Stimulated activated CD4-positive, alpha-beta T cell treated with anti-CD3 and anti-CD28 coated beads, Interleukin-2, amount 100 ng/mL, for 48 hours (primary cell): Measurements from ENCODE around the gene MSH4.
"Not testable (repeated sequence)": the region's sequence is repeated elsewhere in the genome, so short reads cannot be mapped to it uniquely, and the experiment has no call there.

Experiments used
- DNase-seq, 2 donors: peaks; one replicate each; pipeline ENCODE4 v3.0.0-alpha.2; 2020

MSH4 gene

DNA sequence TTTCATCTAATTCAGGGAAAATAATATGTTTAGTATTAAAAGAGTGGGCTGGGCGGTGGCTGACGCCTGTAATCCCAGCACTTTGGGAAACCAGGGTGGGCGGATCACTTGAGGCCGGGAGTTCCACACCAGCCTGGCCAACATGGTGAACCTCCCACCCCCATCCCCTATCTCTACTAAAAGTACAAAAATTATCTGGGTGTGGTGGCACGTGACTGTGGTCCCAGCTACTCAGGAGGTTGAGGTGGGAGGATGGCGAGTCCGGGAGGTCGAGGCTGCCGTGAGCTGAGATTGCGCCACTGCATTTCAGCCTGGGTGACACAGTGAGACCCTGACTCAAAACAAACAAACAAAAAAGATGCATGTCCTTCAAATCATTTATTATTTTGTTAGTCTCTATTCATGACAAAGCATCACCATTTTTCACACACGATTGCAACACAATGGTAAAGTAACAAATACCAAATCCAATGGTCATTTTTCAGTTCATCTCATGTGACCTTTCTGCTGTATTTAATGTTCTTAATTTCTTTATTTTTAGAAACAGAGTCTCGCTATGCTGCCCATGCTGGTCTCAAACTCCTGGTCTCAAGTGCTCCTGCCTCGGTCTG is 1.0 kb downstream of the MSH4 start:
- DNase-seq, result peak in 1 of 2 donors; percentile 9

DNA sequence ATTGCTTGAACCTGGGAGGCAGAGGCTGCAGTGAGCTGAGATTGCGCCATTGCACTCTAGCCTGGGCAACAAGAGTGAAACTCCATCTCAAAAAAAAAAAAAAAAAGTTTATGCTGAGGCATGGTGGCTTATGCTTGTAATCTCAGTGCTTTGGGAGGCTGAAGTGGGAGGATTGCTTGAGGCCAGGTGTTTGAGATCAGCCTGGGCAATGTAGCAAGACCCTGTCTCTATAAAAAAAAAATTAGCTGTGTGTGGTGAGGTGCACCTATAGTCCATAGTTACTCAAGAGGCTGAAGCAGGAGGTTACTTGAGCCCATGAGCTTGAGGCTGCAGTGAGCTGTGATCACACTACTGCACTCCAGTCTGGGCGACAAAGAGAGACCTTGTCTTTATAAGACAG is 4.8 kb downstream of the MSH4 start:
- not testable (repeated sequence) for DNase-seq

DNA sequence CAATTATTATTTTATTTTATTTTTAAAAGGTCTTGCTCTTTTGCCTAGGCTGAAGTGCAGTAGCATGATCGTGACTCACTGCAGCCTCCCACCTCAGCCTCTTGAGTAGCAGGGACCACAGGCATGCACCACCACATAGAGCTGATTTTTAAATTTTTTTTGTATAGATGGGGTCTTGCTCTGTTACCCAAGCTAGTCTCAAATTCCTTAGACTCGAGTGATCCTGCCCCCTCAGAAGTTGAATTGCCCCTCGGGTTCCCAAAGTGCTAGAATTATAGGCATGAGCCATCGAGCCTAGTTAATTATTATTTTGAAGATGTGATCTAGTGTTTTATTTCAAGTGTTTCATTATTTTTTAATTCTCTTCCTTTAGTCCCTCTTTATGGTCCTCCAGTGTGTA is 12.2 kb downstream of the MSH4 start:
- no peak for DNase-seq

DNA sequence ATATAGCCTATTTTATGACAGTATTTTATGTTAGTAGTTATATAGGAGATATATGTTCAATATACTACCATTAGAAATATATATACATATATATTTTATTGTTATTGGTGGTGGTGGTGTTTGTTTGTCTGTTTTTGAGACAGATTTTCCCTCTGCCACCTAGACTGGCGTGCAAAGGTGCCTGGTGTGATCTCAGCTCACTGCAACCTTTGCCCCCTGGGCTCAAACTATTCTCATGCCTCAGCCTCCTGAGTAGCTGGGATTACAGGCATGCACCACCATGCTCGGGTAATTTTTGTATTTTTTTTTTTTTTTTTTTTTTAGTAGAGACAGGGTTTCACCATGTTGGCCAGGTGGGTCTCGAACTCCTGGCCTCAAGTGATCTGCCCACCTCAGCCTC is 13.4 kb downstream of the MSH4 start:
- not testable (repeated sequence) for DNase-seq

DNA sequence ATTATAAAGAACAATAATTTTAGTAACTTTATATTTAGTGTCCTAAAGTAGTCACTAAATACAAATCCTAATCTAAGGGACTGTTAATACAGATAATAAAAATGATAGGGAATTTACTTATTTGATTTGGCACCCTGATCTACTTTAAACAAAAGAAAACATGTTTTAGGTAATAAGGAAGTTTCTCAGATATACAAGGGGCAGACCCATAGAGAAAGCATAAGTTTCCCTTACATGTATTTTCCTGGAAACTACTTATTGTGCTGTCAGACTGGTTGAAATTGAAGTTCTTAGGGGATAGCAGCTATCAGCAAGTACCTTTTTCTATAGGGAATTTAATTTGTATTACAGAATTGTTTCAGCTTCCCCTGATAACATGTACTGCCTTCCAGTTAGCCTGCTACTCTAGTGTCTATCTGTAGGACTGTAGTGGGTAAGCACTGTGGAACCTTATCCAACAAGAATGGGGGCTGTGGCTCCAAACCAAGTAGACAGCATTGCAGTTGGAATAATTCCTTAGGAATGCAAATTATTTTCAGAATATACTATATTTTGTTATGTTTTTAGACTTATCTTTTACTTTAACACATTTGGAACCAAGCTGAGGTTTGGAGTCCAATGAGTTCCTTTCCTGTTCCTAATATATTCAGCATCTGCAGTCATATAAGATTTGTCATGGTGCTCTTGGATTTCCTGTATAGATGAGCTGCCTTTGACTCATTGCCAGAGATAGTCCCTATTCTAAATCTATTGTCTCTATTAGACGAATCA is 14.7 kb downstream of the MSH4 start:
- no peak for DNase-seq

DNA sequence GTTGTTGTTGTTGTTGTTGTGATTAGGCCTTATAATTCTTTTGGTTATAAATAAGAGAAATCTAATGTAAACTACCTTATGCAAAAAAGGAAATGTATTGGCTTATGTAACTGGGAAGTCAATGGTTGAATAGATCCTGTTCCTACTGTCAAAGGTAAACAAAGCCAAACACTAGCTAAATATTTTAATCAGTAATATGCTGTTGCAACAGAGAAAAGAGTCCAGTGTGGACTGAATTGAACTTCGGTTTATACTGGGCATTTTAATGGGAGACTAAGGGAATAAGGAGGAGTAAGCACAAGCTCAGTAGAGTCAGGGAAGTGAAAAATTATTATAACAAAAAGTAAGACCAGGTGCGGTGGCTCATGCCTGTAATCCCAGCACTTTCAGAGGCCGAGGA is 15.4 kb downstream of the MSH4 start:
- no peak for DNase-seq

DNA sequence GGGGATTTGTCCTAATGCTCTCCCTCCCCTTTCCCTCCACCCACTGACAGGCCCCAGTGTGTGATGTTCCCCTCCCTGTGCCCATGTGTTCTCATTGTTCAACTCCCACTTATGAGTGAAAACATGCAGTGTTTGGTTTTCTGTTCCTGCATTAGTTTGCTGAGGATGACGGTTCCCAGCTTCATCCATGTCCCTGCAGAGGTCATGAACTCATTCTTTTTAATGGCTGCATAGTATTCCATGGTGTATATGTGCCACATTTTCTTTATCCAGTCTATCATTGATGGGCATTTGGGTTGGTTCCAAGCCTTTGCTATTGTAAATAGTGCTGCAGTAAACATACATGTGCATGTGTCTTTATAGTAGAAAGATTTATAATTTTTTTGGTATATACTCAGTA is 26.9 kb downstream of the MSH4 start:
- DNase-seq, result not testable (repeated sequence)

DNA sequence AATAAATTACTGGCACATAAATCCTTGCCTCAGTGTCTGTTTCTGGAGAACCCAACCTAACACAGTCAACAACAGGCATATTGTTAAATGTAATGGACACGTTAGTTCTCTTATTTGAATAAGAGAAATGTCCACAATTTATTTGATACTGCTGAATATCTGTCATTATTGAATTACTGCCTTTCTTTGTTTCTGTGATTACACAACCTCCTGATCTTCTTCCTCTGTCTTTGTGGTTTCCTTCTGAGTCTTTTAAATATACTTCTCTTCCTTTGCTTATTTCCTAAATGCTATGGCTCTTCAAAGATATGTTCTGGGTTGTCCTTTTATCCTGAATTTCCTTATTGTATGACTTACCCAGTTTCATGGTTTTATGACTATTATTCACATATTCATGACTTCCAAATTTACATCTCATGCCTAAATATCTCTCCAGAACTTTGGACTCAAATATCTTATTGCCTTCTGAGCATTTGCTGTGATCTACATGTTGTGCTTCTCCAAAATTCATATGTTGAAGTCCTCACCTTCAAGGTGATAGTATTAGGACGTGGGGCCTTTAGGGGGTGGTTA is 39.9 kb downstream of the MSH4 start:
- DNase-seq, result no peak

DNA sequence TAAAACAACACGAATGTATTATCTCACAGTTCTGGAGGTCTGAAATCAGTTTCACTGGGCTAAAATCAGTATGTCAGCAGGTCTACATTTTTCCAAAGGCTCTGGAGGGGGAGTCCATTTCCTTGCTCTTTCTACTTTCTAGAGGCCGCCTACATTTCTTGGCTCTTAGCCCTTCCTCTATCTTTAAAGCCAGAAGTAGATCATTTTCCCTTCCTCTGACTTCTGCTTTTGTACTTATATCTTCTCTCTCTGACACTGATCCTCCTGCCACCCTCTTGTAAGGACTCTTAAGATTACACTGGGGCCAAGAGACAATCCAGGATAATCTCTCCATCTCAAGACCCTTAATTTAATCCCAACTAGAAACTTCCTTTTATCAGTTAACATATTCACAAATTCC is 41.4 kb downstream of the MSH4 start:
- DNase-seq, result no peak

DNA sequence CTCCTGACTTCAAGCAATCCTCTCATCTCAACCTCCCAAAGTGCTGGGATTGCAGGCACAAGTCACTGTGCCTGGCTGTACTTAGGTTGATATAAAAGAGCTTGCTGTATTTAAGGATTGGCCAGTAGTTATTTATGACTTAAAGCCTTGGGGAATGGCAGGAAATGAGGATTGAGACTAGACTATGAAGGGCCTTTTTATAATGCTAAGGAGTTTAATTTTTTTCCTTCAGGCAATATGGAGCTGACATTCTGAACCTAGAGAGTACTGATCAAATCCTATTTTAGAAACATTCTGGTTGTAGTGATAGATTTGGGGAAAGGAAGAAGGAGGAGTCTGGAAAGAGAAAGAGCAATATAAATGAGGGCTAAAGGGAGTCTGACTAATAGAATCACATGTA is 44.7 kb downstream of the MSH4 start:
- DNase-seq, result no peak

DNA sequence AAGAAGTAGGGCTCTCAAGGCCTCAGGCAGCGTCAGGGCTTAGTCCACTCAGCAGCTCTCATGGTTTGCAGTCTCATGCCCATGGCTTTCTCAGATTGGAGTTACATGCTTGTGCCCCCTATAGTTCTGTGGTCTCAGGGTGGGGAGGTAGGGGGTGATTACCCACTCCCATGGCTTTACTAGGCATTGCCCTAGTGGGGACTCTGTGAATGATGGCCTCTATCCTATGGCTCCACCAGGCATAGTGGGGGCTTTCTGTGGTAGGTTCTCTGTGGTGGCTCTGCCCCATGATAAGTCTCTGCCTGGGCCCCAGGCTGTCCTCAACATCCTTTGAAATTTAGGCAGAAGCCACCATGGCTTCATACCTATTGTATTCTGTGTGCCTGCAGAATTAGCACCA is 48.9 kb downstream of the MSH4 start:
- DNase-seq, result no peak

DNA sequence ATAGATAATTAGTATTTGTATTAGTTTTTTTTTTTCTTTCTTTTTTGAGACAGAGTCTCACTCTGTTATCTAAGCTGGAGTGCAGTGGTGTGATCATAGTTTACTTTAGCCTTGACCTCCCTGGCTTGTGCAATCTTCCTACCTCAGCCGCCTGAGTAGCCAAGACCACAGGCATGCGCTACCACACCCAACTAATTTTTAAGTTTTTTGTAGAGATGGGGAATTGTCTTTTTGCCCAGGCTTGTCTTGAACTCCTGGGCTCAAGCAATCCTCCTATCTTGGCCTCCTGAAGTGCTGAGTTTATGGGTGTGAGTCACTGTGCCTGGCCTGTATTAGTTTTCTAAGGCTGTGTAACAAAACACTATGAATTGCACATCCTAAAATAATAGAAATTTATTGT is 58.3 kb downstream of the MSH4 start:
- no peak for DNase-seq

DNA sequence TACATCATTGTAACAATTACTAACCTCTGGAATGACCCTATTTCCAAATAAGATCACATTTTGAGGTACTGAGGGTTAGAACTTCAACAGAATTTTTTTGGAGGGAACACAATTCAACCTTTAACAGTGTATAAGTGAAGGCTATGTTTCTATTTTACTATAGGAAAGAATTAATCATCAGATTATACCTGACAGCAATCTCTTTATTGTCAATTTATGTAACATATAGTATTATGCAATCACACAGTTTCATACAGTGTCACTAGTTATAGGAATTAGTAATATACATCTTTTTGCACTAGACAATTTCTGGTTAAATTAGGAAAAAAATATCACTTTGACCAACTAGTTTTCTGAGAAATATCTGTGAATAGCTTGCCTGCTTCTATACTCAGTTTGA is 59.1 kb downstream of the MSH4 start:
- no peak for DNase-seq

DNA sequence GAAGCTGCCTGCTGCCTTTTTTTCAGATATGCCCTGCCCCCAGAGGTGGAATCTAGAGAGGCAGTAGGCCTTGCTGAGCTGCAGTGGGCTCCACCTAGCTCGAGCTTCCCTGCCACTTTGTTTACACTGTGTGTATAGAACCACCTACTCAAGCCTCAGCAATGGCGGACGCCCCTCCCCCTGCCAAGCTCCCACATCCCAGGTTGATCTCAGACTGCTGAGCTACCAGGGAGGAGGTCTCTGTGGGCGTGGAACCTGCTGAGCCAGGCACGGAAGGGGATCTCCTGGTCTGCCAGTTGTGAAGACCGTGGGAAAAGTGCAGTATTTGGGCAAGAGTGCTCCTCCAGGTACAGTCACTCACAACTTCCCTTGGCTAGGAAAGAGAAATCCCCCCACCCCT is 65.1 kb downstream of the MSH4 start:
- DNase-seq, result no peak

DNA sequence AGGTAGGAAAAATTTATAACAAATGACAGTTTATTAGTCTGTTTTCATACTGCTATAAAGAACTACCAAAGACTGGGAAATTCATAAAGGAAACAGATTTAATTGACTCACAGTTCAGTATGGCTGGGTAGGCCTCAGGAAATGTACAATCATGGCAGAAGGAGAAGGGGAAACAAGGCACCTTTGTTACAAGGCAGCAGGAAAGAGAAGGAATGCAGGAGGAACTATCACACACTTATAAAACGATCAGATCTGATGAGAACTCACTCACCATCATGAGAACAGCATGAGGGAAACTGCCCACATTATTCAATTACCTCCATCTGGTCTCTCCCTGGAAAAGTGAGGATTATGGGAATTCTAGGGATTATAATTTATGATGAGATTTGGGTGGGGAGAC is 74.3 kb downstream of the MSH4 start:
- no peak for DNase-seq

DNA sequence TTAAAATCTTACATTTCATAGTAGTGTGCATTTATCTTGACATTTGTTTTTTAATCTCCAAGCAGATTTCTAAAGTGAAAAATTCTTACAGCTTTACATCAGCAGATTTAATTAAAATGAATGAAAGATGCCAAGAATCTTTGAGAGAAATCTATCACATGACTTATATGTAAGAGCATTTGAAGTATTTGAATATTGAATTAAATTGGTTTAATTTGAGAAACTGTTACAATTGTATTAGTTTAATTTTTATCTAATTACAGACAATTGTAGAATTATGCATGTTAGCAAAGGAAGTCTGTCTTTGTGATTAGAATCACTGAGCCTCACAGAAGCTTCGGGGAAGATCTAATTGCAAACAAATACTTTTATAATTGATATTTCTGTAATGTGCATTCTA is 83.3 kb downstream of the MSH4 start:
- DNase-seq, result no peak

DNA sequence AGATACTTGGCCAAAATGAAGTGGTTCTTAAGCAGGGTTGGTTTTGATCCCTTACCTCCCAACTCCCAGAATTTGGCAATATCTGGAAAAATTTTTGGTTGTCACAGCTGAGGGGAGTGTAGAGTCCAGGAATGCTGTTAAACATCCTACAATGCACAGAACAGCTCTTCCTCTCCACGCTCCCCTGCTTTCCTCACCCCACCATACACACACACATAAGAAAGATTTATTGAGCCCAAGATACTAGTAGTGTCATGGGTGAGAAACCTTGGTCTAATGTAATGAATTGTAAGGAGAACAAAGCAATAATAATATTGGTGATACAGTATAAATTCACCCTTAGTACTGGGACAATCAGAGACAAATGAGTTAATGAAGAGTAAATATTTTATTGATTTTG is 87.8 kb downstream of the MSH4 start:
- DNase-seq, result no peak

DNA sequence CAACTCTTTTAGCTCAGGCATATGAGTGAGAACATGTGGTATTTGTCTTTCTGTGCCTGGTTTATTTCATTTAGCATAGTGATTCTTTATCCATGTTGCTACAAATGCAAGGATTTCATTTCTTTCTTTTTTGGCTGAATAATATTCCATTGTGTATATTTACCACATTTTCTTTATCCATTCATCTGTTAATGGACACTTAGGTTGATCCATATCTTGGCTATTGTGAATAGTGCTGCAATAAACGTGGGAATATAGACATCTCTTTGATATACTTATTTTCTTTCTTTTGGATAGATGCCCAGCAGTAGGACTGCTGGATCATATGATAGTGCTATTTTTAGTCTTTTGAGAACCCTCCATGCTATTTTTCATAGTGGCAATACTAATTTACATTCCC is 104.7 kb downstream of the MSH4 start:
- no peak for DNase-seq

DNA sequence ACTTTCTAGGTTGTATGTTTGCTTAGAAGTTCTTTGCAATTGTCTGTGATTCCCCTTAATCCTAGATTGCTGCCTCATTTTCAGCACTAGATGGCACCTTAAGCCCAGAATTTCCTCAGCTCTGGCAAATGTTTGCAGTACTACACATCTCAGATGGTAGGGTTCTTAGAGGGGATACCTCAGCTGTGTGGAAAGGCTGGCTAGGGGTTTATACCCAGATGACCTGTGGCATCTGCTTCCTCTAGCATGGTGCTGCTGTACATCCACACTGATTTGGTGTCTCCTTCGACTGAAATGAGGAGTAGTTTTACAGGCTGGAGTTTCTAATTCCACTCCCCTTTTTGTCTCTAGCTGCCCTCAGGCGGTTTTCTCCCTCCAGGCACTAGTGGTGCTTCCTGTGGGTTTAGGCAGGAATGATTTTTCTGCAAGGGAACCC is 112.1 kb downstream of the MSH4 start:
- no peak for DNase-seq

DNA sequence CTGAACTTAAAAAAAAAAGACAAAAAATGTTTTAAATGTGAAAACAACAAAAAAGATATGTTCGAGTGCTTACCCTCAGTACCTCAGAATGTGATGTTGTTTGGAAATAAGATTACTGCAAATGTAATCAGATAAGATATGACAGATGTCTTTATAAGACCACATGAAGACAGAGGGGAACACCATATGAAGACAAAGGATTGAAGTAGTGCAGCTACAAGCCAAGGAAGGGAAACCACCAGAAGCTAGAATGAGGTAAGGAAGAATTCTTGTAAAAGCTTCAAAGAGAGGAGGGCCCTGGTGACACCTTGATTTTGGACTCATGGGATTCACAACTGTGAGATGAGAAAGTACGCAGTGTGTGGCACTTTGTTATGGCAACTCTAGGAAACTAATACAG is 120.2 kb downstream of the MSH4 start:
- DNase-seq, result no peak

DNA sequence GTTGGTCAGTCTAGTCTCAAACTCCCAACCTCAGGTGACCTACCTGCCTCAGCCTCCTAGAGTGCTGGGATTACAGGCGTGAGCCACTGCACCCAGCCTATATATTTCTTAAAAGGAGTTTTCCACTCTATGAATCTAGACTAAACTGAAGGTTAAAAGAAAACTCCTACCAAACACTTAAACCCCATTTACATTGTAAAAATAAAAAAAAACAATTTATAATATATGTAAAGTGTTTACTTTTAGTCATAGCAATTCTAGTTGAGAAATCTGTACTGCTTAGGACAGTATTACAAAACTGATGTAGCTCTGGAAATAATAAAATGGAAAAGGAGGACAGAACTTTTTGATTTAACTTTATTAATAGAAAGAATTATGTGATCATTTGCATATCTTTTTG is 126.0 kb downstream of the MSH4 start:
- DNase-seq, result no peak

DNA sequence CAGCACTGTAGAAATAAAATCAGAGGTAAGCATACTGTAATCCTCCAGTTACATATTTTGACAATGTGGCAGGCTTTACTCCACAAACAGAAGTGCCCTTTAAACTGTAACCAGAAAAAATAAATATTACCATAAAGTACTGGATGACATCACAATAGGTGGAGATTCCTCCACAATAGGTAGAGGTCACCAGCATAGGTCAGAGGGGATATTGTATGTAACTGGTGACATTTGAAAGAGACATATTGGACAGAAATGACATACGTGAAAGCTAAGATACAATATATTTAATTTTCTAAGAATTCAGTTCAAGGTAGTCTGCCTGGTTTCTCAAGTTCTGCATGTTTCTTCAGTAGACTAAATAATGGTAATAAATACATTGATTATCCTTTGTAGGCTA is 135.6 kb downstream of the MSH4 start, which contains the start of gene ASB17:
ASB17 (minus strand) TSS at position 101 of the 400 bp plus-strand sequence. CDS start 113 bp downstream, outside the sequence.
- DNase-seq, result no peak

DNA sequence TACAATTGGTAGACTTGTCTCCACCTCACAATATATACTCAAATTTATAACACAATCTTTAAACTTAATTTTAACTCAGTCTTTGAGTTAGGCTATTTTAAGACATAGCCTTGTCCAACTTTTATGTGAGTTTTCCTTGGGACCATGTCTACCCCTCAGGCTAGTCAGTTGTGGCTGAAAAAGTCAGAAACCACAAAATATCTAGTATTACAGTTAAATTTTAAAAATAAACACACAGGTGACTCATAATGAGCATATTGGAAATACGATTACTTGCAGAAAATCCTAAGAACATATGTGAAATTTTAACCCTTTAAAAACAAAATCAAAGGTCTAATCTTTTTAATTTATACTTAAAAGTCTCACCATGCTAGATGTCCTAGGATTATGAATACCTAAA is 140.4 kb downstream of the MSH4 start:
- DNase-seq, result no peak

DNA sequence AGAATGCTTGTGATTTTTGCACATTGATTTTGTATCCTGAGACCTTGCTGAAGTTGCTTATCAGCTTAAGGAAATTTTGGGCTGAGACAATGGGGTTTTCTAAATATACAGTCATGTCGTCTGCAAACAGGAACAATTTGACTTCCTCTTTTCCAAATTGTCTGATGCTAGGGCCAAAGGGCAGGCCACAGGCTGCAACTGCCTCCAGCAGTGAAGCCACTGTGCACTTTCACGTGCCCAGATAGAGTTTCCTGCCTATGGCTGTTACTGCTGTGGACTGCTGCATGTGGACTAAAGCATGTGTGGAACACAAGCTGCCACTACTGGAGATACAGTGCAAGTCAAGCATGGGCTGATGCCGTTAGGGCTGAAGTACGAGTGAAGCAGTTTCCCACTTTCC is 146.4 kb downstream of the MSH4 start:
- DNase-seq, result not testable (repeated sequence)
